Right forelimb (tissue), 1 donor: ENCODE results near the gene MYO10.
"Not testable (repeated sequence)": the region's sequence is repeated elsewhere in the genome, so short reads cannot be mapped to it uniquely, and the experiment has no call there.

ENCODE experiments used
- DNase-seq: peaks from one replicate; pipeline ENCODE4 v3.0.0-alpha.2; 2018

MYO10 gene

GRCh38 chr5:16884595-16884994 lies 51.5 kb downstream of the MYO10 start:
- DNase-seq, result no peak

- DNase-seq, result no peak
Observed at GRCh38 chr5:16883806-16884205, 52.3 kb downstream of the MYO10 start.

- DNase-seq, result no peak
Observed at GRCh38 chr5:16883176-16883575, 52.9 kb downstream of the MYO10 start.

GRCh38 chr5:16881251-16881650 lies 54.8 kb downstream of the MYO10 start:
- no peak for DNase-seq

- no peak for DNase-seq
Observed at GRCh38 chr5:16880547-16880946, 55.5 kb downstream of the MYO10 start.

- DNase-seq, result no peak
Observed at GRCh38 chr5:16879650-16880049, 56.4 kb downstream of the MYO10 start.

- no peak for DNase-seq
Observed at GRCh38 chr5:16879191-16879590, 56.9 kb downstream of the MYO10 start.

- no peak for DNase-seq
Observed at GRCh38 chr5:16877267-16877935, 58.7 kb downstream of the MYO10 start.

- not testable (repeated sequence) for DNase-seq
Observed at GRCh38 chr5:16874424-16874823, 61.7 kb downstream of the MYO10 start.

GRCh38 chr5:16871746-16872339 lies 64.2 kb downstream of the MYO10 start:
- no peak for DNase-seq

GRCh38 chr5:16870878-16871277 lies 65.2 kb downstream of the MYO10 start:
- no peak for DNase-seq

GRCh38 chr5:16869821-16870796 lies 66.0 kb downstream of the MYO10 start:
- DNase-seq, result no peak

- no peak for DNase-seq
Observed at GRCh38 chr5:16867577-16867953, 68.5 kb downstream of the MYO10 start.

- DNase-seq, result no peak
Observed at GRCh38 chr5:16866795-16867576, 69.1 kb downstream of the MYO10 start.

- DNase-seq, result no peak
Observed at GRCh38 chr5:16866273-16866672, 69.8 kb downstream of the MYO10 start.

- DNase-seq, result no peak
Observed at GRCh38 chr5:16865151-16865550, 70.9 kb downstream of the MYO10 start.

- DNase-seq, result peak; percentile 47
Observed at GRCh38 chr5:16864631-16865131, 71.4 kb downstream of the MYO10 start.

GRCh38 chr5:16863469-16863946 lies 72.6 kb downstream of the MYO10 start:
- no peak for DNase-seq

GRCh38 chr5:16862777-16863176 lies 73.3 kb downstream of the MYO10 start:
- no peak for DNase-seq

- DNase-seq, result no peak
Observed at GRCh38 chr5:16859346-16859745, 76.7 kb downstream of the MYO10 start.

- DNase-seq, result no peak
Observed at GRCh38 chr5:16858151-16858550, 77.9 kb downstream of the MYO10 start.

GRCh38 chr5:16857635-16858034 lies 78.5 kb downstream of the MYO10 start:
- no peak for DNase-seq

GRCh38 chr5:16856531-16856930 lies 79.6 kb downstream of the MYO10 start:
- DNase-seq, result no peak
